Mammary epithelial cell (primary cell): ENCODE data around the gene PID1.

Source experiments
- EZH2 ChIP-seq: IDR thresholded peaks from 2 replicates; pipeline ENCODE4 v1.6.1; 2012; ENCODE audit warnings: low read length, inconsistent platforms, borderline replicate concordance
- TF ChIP-seq, protein P1 (sequence below), 2 donors: IDR thresholded peaks in 1 of 2; conservative IDR thresholded peaks in 1 of 2; 2 replicates each; pipeline ENCODE4 v1.5.1; 2011 to 2012; ENCODE audit warnings: inconsistent platforms in 2 of 2, low read length in 2 of 2, mild to moderate bottlenecking in 2 of 2, control low read depth in 1 of 2, low read depth in 1 of 2; ENCODE audit not compliant: insufficient read depth in 1 of 2; ENCODE audit errors: extremely low read depth in 1 of 2

DNA sequence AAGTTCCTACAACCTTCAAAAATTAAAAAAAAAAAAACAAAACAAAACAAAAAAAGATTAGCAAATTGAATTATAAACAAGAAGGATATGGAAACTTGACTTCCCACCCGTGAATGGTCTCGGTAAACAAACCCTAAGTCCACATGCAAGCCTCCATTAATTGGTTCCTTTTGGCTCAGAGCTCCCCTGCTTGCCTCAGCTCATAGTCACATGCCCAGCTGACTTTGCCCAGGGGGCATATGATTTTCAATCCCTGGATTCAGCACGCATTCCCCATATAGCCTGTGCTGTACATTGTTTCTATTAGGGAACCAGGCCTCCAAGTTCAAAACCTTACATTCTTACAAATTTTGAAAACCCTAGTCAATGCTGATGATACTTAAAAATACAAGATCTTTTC lies 95.0 kb downstream of the PID1 start:
- TF ChIP-seq, protein P1, sequence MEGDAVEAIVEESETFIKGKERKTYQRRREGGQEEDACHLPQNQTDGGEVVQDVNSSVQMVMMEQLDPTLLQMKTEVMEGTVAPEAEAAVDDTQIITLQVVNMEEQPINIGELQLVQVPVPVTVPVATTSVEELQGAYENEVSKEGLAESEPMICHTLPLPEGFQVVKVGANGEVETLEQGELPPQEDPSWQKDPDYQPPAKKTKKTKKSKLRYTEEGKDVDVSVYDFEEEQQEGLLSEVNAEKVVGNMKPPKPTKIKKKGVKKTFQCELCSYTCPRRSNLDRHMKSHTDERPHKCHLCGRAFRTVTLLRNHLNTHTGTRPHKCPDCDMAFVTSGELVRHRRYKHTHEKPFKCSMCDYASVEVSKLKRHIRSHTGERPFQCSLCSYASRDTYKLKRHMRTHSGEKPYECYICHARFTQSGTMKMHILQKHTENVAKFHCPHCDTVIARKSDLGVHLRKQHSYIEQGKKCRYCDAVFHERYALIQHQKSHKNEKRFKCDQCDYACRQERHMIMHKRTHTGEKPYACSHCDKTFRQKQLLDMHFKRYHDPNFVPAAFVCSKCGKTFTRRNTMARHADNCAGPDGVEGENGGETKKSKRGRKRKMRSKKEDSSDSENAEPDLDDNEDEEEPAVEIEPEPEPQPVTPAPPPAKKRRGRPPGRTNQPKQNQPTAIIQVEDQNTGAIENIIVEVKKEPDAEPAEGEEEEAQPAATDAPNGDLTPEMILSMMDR (conservative IDR thresholded peaks at IDR 0.05 in 1 of 2, IDR thresholded peaks at IDR 0.05 in 1 of 2; ENCODE audit: extremely low read depth in 1 of 2, insufficient read depth in 1 of 2, low read depth in 1 of 2, low read length in 2 of 2) = no peak
- no peak for TF ChIP-seq EZH2
